RKO (cell line): ENCODE data around the gene PPP1R2C.

Experiments used
- DNase-seq: peaks from one replicate; pipeline ENCODE4 v3.0.0-alpha.2; 2016; ENCODE audit warnings: low spot score

Gene PPP1R2C

DNA sequence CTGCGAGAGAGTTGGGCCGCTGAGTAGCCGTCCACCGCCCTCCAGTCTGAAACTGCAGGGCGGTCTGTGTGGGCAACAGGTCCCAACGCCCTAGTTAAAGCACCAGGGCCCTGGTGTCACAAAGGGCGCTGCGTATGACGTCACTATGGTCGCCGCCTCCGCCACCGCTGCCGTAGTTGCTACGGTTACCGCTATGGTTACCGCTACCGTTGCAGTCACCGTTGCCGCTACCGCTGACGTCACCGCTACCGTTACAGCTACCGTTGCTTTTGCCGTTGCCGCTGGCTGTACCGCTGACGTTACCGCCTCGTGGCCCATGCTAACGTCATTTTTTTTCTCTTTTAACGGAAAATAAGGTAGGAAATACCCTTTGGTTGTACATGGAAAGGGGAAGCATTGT, at the start of gene PPP1R2C:
Gene PPP1R2C (minus strand): TSS at position 68 of the 400 bp plus-strand sequence. CDS start 84 bp downstream, outside the sequence.
- no peak for DNase-seq

DNA sequence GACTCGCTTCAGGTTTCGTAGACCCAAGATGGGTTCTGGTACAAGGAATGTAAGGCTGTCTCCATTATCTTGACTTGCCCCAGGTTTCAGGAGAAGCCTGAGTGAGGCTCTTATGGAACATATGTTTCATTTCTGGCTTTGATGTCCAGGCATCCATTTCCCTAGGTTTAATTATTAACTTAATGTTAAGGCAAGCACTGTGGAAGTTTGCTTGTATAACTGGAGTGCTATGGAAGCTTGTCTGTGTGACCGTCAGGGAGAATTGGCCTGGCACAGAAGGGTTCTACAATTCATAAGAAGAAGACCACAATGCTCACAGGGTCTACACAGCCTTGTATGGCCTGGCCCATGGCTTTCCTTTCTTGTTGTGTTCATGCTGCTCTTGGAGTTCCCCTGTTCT, 47.2 kb upstream of the PPP1R2C start:
- DNase-seq = no peak

DNA sequence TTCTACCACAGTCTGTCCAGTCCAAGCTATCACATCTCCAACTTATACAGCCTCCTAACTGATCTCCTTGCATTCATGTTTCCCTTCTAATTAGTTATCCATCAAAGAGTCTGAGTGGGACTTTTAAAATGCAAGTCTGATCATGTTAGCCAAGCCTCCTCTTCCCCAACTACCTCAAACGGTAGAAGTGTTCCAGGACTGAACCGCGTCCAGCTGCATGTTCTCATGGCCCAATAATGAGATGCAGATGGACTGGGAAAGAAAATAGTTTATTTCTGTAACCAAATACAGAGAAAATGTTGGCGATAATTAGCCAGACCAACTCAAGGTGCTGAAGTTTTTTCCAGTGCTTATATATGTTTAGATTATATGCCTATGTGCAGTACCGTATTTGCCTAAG, 46.6 kb upstream of the PPP1R2C start:
- no peak for DNase-seq

DNA sequence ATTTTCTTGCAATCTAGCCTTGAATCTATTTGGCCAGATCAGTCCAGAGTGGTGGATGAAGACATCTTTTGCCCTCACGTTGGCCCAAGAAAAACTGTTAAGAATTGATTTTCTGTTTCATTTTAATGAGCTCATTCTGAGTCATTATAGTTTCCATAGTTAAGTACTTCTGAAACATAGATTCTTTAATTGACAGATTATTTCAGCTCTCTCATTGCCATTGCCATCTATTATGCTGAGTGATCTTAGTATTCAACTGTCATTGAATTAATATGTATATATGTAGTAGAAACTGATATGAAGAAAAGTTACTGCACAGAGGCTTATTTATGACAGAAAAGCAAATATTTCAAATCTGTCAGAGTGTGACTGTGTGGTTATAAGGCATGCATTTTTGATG, 45.5 kb upstream of the PPP1R2C start:
- no peak for DNase-seq

DNA sequence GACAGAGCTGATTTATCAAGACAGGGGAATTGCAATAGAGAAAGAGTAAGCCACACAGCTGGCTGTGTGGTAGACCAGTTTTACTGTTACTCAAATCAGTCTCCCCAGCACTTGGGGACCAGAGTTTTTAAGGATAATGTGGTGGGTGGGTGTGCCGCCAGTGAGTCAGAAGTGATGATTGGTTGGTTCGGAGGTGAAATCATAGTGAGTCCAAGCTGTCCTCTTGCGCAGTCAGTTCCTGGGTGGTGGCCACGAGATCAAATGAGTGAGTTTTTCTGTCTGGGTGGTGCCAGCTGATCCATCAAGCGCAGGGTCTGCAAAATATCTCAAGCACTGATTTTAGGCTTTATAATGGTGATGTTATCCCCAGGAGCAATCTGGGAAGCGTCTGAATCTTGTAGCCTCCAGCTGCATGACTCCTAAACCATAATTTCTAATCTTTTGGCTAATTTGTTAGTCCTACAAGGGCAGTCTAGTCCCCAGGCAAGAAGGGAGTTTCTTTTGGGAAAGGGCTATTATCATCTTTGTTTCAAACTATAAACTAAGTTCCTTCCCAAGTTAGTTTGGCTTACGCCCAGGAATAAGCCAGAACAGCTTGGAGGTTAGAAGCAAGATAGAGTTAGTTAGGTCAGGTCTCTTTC, 44.0 kb upstream of the PPP1R2C start:
- DNase-seq = no peak

DNA sequence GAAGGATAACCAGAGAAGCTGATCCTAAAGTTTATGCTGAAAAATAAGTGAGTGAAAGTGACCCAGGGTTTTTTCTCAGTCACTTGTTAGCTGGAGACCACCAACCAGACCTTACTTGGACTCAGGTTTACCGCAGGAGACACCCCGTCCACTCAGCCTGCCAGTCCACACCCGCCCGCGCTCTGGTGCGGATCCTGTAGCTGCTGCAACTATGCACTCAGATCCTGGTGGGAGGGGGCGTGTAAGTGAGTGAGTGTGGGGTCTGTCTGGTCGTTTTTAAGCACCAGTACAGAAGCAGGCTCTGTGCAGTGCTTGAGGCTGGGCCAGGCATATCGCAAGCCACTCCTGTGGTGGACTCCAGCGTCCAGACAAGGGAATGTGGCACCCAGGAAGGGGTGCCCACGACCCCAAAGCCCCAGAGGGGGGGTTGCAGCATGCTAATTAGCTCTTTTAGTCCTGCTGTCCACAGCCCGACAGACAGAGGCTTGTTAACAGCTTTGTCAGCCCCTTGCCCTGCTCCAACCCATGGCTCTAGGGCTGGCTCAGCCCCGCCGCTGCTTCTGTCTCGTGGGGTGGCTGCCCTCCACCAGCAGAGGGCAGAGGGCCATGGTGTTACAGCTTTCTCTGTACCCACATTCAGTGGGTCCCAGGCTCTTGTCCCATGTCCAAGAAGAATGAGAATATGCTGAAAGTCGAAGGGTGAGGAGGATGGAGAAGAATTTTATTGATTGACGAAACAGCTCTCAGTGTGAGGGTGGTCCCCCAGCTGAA, 40.4 kb upstream of the PPP1R2C start:
- no peak for DNase-seq

DNA sequence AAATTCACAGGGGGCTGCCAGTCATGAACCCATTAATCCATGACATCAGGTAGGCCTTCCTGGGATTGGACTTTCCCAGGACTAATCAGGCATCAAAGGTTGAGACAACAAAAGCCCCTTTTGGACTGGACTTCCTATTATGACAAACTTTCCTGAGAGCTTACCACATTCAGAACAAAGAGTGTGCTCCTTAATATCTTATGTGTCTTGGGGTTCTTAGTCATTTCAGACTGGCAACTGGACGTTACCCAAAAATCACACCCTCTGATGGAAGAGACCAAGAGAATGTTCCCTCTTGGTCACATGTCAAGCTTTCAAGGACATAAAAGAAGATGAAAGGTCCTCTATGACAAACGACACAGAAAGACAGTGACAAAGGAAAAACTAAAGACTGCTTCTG, 31.6 kb upstream of the PPP1R2C start:
- DNase-seq = no peak

DNA sequence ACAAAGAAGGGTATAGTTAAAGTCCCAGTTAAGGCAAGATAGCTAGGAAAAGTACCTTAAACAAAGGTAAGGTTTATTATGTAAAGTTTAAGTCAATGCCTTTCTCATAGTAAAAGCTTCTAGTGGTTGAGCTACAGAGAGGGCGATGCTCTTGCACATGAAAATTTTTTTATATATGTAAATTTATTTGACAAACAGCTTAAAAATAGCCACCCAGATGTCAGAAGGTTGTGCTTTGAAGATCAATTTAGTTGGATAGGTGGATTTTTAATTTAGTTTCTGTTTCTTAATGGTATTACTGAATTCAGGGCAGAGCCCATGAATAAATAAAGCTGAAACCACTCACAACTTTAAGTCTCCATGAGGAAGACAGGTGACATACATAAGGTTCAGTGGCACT, 29.4 kb upstream of the PPP1R2C start:
- no peak for DNase-seq

DNA sequence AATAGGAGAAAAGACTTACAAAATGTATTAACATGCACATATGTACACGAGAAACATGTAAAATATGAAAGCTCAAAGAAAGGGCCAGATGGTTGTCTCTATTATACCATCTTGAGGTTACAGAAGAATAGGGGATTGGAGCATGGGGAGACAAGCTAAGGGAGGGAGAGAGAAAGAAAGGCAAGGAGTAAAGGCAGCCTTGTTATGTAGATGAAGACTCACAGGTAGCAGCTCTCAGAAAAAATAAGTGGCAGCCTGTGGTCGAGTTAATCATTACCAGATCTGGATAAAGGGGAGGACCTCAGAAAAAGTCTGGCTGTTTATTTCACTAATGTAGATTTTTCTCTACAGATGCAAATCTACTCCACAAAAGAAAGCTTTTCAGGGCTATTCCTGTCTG, 26.6 kb upstream of the PPP1R2C start:
- no peak for DNase-seq

DNA sequence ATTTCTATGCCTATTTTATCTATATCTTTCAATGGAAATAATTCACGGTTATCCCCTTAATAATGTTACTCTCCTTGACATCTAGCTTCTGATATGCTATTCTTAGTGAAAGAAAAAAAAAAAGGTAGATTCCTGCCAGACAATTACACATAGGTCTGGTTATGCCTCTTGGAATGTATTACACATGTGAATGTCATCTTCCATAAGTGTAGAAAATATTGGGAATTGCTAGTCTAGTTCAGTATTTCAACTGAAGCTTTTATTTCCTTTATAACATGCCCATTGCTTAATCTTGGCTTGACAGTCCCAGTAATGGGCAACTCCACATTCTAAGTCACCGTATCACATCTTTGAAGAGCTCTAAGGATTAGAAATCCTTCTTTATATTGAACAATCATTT, 25.4 kb upstream of the PPP1R2C start:
- DNase-seq = peak; percentile 5

DNA sequence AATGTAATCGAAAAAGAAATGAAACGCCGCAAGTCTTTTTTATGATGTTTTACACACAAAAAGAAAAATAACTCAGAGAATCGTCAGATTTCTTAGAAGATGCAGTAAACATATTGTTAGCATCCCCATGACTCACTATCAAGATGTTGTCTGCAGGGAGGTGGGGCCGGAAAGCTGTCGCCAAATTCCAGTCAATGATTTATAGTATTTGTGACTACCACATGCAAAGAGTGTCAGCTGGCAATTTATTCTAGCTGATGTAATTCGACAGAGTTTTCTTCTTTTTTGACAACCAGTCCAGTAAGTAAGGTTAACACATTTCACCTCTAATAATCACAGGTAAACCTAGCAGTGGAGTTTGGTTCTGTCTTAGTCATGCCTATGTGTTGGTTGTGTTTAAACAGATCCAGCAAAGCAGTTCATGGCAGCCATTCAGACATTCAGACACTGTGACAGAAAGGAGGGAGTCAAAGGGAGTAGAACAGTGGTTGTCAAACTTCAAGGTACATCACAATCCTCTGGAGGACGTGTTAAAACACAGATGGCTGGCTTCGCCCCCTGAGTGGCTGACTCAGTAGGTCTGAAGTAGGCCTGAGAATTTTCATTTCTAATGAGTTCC, 19.8 kb upstream of the PPP1R2C start:
- peak; percentile 3 for DNase-seq

DNA sequence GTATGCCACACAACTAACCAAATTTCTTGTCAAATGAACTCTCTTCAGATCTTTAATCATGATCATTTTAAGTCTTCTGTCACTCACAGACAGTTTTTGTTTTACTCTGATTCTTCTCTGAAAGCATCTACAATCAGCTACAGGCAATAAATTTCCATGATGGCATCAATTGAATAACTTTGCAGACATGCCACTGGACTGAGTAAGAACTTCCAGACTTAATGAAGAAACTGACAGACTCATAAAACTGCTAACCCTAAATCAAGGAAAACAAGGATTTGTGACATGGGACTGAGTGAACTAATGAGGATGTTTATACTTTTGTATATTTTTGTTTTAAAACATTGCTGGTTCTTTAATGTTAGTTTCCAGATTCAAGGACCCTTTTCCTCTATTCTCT, 5.5 kb upstream of the PPP1R2C start:
- no peak for DNase-seq

DNA sequence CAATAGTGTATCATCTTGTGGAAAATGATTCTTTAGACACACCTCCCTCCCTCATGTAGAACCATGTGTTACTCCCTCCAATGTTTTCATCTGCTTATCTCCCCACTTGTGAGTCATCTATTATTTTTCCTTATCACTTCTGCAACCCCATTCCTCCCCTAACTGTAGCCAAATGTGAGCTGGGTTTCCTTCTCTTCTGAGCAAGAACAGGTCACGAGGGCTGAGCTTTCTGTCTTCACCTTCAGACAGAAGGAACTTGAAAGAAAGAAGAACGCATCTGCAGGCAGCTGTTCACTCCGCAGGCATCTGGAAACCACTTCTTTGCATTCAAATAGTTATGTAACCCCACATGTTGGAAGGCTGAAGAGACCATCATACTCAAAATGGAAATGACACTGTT, 1.8 kb downstream of the PPP1R2C start:
- no peak for DNase-seq

DNA sequence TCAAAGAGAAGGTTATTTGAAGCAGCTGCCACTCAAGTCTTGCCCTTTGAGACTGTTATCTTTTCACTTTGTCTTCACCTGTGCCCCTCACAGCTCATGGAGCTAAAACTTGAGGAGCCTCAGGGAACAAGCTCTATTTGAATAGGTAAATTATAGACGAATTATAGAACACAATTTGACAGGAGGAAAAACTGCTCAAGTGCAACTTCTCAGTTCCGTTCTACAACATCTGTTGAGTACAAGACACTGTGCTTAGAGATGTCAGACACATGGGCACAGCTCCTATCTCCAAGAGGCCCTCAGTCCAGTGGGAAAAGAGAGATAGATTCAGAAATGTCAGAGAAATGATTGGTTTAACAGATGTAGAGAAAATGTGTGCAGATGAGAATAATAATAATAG, 5.1 kb downstream of the PPP1R2C start:
- no peak for DNase-seq

DNA sequence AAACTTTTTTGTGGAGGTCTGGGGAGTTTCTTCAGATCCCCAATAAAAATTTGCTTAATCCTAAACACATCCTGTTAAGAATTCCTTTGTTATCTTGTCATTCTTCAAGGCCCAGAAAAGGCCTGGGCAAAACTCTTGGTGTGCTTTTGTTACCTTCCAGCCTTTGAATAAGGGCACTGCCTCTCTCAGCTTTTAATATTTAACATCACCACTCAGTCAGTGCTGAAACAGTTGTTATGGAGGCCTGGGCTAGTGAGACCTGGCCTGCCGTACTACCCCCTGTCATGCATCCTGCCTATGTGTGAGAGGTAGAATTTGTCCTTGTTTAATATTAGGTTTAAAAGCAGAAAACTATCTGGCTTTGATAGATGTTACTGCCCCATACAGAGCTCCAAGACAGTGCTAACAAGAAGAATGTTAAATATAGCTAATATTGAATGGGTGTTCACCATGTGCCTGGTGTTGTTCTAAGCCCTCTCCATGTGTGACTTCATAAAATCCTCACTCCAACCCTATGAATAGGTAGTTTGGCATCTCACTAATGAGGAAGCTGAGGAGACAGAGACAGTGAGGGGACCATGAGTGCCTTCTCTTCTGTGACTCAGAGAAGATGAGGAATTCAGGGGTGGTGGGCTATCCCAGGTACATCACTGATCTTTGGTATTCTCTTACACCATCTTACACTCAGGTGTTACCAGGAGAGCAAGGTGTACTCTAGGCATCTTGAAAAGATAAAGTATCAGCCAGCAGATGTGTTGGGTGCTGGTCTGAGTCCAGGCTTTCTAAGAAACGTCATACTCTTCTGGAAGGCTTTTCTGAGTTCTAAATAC, 6.2 kb downstream of the PPP1R2C start:
- no peak for DNase-seq

DNA sequence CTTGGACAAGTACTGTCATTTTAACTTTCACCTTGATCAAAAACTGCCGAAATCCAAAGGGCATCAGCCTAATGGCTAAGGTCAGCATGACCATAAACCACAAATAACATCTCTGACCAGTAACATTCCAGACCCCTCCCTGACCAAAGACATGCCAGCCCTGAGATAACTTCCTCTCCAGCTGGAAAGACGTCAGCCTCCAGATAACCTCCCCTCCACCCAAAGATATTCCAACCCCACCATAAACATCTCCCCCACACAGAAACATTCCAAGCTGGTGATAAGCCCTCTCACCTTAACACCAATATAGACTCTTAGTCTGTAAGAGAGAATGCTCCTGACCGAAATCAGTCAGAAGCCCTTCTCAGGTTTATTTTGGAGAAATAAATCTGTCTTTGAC, 7.4 kb downstream of the PPP1R2C start:
- no peak for DNase-seq

DNA sequence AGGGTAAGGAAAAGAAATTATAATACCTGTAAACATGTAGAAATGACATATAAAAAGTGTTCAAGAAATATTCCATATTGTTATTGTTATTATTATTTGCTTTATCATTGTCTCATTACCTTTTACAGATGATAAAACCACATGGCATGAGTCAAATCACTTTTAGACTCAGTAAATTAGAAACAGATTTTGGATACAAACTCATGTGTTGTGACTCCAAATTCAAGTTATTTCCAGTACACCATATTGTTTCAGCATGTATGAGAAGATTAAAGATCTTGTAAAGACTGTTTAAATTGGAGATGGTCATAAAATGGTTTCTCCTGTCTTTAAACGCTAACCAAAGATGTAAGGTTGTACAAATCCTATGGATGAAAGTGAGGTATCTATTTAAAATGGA, 18.1 kb downstream of the PPP1R2C start:
- DNase-seq = no peak

DNA sequence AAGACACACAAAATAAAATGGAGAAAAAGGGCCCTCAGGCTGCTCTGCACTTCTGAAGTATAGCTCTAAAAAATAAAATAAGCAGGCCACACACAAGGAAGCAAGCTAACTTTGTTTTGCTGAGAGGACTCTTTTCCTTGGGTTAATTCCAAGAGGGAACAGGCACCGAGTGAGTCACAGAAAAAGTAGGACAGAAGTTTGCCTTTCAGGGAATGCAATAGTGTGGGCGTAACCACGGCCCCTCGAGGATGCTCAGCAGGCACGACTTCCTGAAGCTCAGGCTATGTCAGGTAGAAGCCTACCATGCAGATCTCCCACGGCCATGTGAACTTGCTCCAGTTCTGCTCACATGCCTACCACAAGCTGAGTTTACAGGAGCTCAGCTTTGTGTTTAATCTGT, 22.1 kb downstream of the PPP1R2C start:
- DNase-seq = no peak

DNA sequence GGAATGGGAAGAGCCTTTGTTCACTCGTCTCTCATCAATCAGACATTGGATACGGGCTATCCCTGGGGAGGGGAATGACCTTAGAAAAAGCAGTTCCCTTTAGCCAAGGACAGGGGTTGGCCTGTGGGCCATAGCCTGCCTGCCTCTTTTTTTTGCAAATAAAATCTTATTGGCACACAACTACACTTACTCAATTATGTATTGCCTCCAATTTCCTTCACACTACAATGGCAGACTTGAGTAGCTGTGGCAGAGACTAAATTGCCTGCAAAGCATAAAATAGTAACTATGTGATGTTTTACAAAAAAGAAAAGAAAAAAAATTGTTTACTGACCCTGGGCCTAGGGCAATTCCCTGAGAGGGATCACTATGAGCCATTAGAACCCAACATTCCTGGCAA, 23.4 kb downstream of the PPP1R2C start:
- DNase-seq = no peak

DNA sequence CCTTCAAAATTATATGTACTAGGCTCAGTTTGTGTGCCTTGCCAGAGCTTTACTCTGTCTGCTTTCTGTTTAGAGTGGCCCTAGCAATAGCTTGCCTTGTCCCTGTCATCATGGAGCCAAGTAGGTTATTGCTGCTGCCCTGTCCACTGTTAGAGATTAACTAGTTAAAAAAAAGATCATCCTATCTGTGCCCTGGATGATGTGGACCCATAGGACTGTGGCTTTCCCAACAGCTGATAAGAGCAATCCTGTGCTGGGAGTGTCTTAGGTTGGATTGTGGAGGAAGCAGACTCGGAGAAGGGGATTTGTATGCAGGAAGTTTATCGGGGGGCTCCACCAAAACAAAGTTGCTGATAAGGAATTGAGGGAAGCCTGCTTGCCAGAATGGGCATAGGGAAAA, 23.8 kb downstream of the PPP1R2C start:
- DNase-seq = no peak

DNA sequence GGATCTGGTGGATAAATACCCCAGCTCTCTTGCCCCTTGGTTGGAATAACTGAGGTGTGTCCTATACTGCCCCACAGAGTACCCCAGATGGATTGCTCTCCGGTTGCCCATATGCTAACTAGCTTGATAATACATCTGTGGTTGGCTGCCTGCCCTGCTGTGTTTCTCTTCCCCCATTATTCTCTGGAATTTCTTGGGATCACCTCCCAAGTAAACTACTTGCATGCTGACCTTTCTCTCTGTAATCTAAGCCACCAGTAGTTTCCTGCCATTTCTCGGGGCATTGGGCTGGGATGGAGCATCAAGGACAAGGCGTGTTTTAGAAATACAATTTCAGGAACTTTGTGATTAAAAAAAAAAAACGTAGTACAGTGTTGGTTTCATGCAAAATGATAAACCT, 25.2 kb downstream of the PPP1R2C start:
- no peak for DNase-seq

DNA sequence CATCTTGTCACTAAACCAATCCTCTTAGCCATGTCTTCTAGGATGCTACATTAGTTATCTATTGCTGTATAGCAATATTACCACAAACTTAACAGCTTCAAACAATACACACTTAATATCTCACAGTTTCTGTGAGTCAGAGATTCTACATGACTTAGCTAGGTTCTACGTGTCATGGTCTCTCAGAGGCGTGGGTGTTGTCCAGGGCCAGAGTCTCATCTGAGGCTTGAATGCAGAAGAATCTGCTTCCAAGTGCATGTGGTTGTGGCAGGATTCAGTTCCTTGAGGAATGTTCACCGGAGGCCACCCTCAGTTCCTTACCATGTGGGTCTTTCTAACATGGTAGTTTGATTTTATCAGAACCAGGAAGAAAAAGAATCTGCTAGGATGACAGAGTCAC, 26.4 kb downstream of the PPP1R2C start:
- no peak for DNase-seq
